GM19468 (cell line): Measurements from ENCODE around the gene KIF6.

Source experiments
- ATAC-seq: cut with Tn5 transposase; IDR thresholded peaks from one replicate; pipeline ENCODE4 v1.9.1; 2021; ENCODE audit warnings: mild to moderate bottlenecking, moderate library complexity, moderate number of reproducible peaks; ENCODE audit not compliant: unreplicated experiment; ENCODE audit errors: extremely low read depth

KIF6 gene

DNA sequence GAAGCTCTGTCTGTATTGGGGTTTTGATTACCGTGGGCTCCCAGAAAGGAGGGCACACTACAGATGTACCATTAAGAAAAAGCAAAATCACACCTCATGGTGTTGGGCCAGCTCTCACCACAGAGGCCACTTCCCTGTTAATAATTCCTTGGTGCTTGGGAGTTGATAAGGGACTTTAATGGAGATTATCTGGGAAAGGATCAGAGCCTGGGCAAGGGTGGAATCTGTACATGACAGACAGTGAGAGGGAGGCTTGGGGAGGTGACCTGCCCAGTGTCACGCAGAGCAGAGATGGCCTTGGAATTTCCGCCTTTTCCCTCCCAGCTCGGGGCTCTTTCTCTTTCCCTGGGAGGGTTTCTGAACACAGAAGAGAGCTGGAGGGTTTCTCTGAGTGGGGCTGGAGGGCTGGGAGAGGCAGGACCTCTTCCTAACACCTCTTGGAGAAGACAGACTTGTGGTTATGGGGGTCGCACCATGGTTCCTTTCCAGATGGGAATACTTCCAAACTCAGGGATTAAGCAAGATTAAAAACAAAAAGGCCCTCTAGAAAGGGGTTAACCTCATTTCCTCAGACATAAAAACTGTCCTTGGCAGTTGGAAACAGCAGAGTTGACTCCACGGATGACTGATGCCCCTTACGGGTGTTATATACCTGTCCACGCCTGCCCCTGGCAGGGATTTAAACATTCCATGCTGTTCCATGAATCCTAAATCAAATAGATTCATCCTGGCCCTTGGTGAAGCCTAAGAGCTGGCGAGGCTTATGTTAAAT, 385.9 kb downstream of the KIF6 start:
- no peak for ATAC-seq

DNA sequence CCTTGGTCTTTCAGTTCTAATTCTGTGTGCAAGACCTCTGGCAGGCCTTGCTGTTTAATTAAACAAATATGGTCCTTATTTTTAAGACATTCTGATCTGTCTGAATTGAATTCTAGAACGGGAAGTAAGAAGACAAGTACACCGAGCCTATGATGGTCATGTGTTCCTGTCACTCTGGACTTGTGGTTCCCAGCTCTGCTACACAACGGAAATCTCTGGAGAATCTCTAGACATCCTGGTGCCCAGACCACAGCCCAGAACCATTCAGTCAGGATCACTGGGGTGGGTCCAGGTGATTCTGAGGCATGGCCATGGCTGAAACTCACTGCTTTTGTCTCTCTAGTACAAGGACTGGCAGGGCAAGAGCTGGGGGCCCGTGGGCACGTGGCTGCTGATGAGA, 386.8 kb downstream of the KIF6 start:
- no peak for ATAC-seq

DNA sequence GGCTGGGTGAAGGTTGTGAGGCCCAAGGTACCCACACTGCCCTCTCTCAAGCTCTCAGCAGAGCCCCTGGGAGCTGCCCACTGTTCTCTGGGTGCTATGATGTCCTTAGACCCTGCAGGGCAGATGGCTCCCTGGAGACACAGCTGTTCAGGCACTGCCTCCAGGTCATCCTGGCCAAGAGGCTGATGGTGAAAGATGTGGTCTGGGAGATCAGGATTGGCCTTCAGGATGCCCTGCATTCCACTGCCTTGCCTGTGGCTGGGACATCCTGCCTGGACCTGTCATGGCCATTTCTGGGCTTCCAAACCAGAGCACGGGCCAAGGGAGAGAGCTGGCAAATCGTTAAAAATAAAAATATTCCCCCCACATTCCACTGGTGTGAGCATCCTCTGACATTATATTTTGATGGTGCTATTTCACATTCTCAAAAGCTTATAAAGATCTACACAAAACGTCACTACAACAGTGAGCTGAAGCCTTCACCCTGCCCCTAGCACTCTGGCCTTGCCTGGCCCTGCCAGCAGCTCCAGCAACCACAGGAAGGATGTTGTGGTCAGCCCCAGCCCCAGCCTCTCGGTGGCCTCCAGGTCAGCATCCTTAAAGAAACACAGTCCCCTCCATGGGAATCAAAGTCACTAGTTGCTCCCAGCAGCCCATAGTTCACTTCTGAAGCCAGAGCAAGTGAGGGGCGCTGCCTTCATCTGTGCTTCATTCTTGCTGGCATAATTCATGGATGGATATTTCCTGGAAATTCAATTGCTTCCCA, 389.2 kb downstream of the KIF6 start:
- no peak for ATAC-seq

DNA sequence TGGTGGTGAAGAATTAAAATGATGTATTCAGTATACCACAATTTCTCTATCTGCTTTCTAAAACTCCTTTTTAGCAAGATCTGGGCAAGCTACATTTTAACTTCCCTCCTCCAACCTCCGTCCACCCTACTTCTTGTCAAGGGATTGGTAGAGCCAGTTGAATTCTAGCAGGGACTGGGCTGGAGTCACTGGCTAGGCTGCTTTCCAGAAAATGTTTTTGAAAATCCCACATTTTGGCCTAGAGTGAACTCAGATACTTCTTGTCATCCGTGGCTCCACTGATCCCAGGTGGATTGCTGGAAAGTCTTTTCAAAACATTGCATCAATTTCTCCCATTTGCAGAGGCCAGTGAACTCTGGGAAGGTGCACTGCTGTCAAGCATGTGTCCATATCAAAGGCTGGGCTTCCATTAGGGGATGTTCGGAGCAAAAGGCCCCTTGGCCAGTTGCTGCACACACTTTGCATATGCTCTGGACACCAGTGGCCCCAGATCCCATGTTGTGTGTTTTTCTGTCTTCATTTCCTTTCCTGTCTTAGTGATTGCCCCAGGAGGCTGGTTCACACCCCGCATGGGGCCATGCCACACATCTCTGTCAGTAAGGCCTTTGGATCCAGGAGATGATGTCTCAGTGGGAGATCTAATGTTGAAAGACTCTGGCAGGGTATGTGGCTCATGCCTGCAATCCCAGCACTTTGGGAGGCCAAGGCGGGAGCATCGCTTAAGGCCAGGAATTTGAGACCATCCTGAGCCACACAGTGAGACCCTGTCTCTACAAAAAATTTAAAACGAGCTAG, 391.4 kb downstream of the KIF6 start:
- ATAC-seq, result no peak

DNA sequence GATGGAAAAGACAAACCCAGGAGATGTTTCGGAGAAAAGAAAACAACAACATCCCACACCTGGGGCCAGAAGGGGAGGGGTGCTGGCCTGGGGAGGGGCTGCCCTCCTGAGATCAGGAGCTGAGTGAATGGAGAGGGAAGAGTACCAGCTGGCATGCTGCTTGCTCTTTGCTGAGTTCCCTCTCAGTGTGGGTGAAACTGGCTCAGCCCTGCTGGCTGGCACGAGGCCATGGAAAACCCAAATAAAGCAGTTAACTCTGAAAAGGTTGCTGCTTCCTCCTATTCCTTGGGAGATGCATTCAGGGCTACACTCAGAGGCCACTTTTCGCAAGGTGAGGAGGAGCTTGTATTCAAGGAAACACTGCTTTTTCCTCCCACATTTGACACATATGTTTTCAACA, 394.7 kb downstream of the KIF6 start:
- no peak for ATAC-seq

DNA sequence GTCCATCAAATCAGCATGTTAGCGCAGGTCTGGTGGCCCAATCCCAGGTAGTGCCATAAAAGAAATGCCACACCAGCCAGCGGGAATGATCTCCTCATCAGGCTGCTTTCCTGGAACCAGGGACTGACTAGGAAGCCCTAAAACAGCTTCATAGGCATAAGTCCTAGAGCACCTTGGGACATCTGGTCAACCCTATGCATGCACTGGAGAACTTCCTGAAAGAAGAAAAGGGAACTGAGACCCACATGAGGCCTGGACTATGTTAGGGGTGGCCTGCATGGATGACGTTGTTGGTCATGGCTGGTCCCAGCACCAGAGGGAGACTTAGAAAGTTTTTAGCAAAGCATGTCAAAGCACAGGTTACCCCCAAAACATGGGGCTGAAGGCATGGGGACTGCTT, 395.2 kb downstream of the KIF6 start:
- peak; percentile 52 for ATAC-seq

DNA sequence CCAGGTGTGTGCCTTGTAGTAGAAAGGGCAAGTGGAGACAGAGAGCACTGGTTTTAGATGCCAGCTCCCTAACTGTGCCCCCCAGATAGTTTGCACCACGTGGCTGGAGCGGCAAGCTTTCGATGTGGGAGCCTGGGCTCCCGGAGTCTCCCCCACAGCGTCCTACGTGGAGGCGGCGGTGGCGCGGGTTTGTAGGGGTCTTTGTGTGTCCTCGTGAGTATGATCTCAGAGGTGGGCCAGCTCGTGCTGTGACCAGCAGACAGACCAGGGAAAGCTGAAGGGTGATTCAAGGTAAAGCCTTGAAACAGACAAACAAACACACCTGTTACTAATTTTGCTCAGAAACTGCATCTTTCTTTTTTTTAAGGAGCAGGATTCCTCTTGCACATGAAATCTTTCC, 397.1 kb downstream of the KIF6 start:
- no peak for ATAC-seq

DNA sequence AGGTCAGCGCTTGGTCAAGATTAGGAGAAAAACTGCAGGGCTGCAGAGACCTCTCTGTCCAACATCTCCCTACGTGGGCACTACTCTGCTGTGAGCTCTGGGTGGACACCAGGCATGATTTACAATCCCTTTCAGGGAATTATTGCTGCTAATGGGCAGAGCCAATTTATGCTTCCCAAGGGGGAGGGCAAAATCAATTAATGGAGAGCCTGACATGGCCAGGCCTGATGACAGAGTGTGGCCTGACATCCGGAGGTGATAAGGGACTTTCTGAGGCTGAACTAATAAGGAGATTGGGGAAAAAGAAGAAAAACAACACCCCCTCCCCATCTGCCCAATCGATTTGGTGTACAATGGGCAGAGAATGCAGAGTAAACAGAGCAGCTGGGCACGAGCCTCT, 397.7 kb downstream of the KIF6 start:
- no peak for ATAC-seq

DNA sequence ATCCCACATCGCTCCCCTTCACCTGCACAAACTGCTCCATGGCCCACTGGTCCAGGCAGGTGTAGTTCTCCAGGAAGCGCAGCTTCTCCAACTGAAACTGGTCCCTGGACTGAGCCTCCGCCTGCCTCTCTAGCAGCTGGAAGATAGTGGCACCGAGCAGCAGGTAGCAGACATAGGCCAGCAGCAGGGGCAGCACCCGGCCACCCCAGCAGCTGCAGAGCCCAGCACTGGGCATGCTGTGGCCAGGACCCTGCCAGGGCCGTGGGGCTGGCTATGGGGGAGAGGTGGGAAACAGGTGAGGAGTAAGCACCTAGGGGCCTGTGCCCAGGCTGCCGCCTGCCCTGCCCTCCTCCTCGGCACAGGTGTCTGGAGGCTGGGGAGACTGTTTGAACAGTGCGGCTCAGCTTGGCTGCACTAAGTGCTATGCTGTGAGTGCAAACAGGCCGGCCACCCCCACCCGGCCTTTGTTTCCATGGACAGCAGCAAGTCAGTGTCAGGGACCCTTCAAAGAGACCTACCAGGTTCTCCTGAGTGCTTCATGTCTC, 402.8 kb downstream of the KIF6 start, which contains the start of gene KCNK16:
Gene KCNK16, minus strand, starts transcription at position 397 of the 545 bp plus-strand sequence. Its CDS starts 162 bp downstream, at position 235.
- no peak for ATAC-seq

DNA sequence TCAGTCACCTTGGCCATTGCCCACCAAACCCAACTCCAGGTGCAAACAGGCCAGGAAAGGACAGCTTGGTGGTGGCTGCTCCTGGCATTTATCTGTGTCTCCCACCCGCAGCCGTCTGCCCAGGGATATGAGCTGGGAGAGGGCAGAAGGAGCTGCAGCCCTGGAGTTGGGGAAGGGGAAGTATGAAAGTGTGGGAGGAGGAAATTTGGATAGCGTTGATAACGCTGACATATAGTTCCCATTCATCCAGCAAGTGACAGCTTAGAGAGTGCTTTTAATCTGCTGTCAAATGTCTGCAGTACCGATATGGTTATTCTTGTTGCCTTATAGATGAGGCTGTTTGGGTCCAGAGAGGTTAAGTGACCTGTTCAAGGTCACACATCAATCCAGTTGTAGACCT, 403.4 kb downstream of the KIF6 start:
- no peak for ATAC-seq

DNA sequence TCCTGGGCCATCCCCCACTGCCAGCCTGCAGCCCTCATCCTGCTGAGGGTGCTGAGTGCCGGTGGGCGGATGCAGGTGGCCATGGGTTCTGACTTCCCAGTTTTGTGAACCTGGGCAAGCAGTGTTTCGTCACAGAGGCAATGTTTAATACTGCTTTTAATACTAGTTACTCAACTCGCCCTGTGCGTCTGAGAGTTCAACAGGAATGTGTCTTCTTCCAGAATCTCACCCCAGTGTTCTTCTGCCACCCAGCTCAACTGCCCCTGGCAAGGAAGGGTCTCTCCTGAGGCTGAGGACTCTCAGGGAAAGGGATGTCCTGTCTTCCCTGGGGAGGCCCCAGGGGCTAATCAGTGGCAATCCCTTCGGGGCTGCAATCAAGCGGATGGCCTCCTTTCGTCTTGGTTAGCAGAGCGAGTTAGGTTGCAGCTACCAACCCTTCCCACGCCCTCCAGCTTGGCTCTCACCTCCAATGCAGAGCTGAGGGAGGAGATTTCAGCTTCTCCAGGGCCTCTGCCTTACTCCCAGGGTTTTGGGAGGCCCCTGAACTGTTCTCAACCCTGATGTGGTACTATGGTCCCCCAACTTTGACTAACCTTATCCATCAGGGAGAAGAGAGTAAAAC, 404.7 kb downstream of the KIF6 start:
- ATAC-seq, result no peak

DNA sequence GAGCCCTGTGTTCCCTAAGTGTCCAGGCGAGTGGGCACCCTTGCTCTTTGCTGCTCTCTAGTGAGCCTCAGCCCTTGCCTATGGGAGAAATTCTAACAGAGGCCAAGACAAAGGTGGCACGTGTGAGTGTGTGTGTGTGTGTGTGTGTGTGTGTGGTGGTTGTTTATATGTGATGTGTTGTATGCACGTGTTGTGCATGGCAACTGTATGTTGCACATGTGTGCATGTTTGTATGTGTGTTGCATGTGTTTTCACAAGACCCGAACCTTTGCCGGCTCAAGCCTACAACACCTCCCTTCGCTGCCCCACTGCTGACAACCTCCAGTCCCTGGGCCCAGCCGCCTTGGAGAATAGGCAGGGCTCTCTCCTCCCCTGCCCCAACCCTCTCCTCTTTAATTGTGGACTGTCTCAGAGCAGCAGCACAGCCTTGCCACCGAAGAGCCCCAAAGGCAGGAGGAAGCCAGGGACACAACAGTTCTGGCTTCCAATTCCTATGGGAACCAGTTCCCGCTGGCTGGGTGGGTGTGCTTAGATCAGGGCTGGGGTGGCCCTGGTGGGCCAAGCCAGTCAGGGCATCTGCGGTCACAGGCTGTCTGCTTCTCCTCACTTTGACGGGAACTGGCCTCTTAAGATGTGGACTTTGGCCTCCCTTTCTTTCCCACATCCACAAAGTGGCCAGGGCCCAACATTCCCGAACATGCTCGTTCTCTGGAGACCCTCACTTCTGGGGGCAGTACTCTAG, 405.4 kb downstream of the KIF6 start:
- no peak for ATAC-seq

DNA sequence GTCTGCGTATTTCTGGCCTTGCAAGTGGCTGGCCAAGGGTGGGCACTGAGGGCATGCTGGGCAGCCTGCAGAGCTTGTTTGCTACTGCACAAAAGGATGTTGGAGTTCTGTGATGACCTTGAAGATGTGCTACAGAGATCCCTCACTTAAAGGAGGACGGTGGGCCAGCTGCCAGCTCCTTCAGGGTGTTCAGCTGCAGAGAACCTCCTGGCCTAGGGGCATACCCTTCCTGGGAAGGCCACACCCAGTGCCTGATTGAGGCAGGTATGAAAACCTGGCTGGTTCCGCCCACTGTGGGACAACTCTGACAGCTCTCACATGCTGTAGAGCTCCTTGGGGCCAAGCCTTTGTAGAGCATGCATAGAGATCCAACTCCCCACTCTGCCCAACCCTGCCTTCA, 408.0 kb downstream of the KIF6 start:
- ATAC-seq, result no peak

DNA sequence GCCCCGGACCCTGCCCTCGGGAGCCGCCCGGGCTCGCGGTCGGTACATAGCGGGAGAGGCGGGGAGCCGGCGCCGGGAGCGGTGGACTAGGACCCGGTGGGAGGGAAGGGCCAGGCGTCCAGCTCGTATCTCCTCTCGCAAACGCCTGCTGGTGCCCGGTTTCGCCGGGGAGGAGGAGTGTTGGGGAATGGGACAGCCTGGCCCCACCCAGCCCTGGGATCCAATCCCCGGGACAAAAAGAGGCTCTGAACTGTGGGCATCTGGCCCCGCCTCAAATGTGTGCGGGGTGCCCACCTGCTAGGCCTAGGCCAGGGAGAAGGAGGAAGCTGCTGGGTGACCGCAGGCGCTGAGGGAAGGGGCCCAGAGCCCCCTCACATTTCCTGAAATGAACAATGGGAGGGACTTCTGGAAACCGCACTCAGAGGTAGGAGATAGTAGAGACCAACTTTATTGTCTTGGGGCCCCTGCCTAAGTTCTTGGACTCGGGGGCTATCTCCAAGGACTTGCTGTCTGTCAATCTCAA, 410.9 kb downstream of the KIF6 start, which contains the start of gene KCNK17:
Gene KCNK17, minus strand, starts transcription at position 147 of the 523 bp plus-strand sequence. Its CDS starts 99 bp downstream, at position 48.
- ATAC-seq, result no peak

DNA sequence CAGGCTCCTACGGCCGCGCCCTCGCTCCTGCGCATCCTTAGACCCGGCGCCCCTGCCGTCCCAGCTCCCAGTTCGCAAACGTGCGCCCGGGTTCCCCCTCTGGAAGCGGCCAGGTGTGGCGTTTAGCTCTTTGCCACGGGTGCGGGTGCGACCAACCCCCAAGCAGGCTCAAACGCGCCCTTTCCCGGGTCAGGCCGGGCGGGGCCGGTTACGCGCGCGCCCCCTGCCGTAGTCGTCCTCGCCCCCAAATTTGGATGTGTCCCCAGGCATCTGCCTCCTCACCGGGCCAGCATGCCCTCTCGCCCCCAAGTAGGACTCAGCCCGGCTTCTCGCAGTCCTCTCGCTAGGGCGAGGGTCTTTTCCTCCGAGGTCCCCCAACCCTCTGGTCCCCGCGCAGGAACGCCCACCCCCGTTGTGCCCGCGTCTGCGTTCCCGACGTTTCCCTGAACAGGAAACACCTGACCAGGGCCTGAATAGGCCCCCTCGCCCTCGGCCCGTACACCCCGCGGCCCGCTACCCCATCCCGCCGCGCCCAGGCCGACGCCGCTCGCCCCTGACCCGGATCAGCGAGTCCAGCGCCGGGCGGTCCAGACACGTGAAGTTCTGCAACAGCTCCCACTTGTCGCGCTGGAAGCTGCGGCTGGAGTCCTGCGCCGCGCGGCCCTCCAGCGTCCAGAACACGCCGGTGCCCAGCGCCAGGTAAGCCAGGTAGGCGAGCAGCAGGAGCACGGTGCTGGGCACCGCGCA, 411.5 kb downstream of the KIF6 start:
- ATAC-seq, result no peak

DNA sequence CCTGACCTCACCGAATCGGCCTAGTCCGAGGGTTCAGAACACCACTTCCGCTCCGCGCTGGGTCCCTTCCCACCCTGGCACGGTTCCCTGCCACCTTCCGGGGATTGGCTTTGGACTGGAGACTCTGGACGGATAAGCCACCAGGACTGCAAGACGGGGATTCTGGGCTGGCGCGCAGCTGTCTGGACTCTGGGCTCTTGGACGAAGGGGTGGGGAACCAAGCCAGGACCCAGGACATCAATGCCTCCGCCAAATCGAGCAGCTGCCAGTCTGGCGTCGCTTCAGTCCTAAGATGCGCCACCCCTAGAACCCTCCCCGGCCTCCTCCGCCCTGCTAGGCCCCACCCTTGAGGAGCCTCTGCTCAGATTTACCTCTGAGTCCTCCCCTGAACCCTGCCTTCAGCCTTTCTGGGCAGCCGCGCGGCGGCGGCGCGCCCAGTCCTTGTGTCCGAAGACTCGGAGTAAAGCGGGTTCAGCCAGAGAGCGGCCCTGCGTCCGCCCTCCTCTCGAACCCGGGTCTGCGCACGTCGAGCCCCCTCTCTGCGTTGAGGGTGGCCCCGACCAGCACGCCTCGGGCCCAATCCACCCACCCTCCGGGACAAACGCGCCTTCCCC, 412.2 kb downstream of the KIF6 start:
- no peak for ATAC-seq

DNA sequence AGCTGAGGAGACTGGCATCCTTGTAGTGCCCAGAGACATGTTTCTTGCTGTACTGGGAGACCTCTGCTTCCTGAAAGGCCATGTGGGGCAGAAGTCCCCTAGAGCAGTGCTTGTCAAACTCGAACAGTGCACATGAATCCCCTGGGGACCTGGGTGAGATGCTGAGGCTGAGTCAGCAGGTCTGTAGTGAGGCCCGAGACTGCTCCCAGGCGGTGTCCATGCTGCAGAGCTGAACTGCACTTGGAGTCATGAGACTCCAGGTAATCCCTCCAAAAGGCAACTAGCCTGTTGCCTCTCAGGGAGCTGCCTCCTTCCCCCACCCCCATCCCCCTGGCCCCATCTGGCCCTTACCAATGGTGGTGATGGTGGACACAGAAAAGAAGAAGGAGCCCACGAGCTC, 414.7 kb downstream of the KIF6 start:
- ATAC-seq, result no peak

DNA sequence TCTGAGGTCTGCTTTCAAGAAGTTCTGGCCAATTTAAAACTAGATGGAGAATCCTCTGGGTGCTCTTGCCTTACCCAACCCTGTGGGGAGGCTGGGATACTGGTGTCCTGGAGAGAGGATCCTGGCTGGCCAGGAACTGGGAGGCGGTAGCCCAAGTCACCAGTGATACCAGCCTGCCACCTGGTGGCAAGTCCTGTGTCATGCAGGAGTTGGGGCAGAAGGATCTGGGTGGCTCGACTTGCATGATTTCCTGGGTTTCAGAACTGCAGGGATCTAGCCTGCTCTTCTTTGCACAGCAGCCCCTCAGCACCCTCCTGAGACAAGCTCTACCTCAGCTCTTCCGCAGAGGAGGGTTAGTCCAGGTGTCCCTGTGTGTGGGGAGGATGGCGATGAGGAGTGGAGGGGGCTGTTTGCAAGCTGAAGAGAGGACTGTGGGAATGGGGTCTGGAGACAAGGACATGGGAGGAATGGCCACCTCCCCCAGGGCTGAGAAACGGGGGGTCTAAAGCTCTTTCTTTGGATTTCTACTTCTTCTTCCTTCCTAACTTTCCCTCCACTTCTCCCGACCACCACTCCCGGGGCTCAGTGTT, 415.2 kb downstream of the KIF6 start:
- no peak for ATAC-seq
